Muscle of back (tissue), 11 donors: ENCODE measurements around the gene ZNF576. TPM values are rescaled to one million over a fixed set of nuclear protein-coding genes. Genes with fewer than 3 reads are reported as not detected.
A peak's percentile ranks its signal among the peaks of the same experiment; 100 is the strongest.
"Not testable (repeated sequence)": the region's sequence is repeated elsewhere in the genome, so short reads cannot be mapped to it uniquely, and the experiment has no call there.

ENCODE experiments used
- DNase-seq, 3 donors: peaks; one replicate each; pipeline versions ENCODE4 v3.0.0 to v3.0.0-alpha.2; 2013
- polyA plus RNA-seq, 10 donors: library from polyadenylated mRNA; unstranded; fragments of 120-200 nt; gene quantifications; one replicate each; pipeline ENCODE4 v1.2.1, GENCODE V29; 2013; ENCODE audit not compliant: insufficient read length in 10 of 10

Gene ZNF576
- polyA plus RNA-seq, 10 donors = 7.2 to 11.8 (median 9.3) TPM

GRCh38 chr19:43598445-43599240 is 2.2 kb downstream of the ZNF576 start:
- no peak for DNase-seq

GRCh38 chr19:43599635-43600295 is 3.4 kb downstream of the ZNF576 start:
- DNase-seq = no peak

GRCh38 chr19:43600326-43600725 is 3.9 kb downstream of the ZNF576 start:
- not testable (repeated sequence) for DNase-seq

DNA sequence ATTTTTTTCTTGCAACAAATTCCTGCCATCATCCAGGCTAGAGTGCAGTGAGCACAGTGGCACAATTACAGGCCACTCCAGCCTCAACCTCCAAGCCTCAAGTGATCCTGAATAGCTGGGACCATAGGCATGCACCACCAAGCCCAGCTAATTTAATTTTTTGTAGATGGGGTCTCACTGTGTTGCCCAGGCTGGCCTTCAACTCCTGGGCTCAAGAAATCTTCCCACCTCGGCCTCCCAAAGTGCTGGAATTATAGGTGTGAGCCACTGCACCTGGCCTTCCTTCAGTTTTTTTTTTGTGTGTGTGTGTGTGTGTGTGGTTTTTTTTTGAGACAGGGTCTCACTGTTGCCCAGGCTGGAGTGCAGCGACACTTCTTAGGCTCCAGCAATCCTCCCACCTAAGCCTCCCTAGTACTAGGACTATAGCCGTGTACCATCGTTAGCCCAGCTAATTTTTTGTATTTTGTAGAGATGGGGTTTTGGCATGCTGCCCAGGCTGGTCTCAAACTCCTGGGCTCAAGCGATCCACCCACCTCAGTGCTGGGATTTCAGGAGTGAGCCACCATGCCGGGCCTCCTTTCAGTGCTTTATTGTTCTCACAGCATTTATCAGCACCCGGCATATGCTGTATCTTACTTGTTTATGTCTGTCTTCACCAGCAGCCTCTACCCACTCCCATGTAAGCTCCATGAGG is 9.6 kb downstream of the ZNF576 start:
- no peak for DNase-seq

GRCh38 chr19:43606569-43607229 is 10.3 kb downstream of the ZNF576 start:
- peak in 1 of 3 donors; percentile 38 for DNase-seq

- DNase-seq = no peak
Observed at GRCh38 chr19:43607238-43608205, 11.1 kb downstream of the ZNF576 start.

DNA sequence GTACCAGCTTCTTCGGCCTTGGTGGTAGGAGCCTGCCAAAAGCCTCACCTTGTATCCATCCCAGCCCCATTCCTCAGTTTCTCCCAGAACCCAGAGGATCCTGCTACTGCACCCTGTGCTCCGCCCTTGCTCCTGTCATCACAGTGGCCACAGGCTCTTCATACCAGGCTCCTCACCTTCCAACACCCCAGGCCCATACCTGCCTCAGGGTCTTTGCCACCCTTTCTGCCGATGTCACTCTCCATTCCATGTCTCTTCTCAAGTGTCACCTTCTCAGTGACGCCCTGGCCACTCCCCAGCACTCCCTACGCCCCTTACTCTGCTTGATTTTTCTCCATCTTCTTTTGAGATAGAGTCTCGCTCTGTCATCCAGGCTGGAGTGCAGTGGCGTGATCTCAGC is 13.5 kb downstream of the ZNF576 start:
- DNase-seq = no peak

- DNase-seq = no peak
Observed at GRCh38 chr19:43610493-43610892, 14.1 kb downstream of the ZNF576 start.

- no peak for DNase-seq
Observed at GRCh38 chr19:43611788-43612187, 15.4 kb downstream of the ZNF576 start, which contains the start of gene SRRM5. SRRM5 (plus strand) TSS chr19:43612088; CDS start chr19:43612122, 34 bp downstream.

- no peak for DNase-seq
Observed at GRCh38 chr19:43612374-43612773, 16.0 kb downstream of the ZNF576 start.

GRCh38 chr19:43616306-43616705 is 19.9 kb downstream of the ZNF576 start:
- no peak for DNase-seq

DNA sequence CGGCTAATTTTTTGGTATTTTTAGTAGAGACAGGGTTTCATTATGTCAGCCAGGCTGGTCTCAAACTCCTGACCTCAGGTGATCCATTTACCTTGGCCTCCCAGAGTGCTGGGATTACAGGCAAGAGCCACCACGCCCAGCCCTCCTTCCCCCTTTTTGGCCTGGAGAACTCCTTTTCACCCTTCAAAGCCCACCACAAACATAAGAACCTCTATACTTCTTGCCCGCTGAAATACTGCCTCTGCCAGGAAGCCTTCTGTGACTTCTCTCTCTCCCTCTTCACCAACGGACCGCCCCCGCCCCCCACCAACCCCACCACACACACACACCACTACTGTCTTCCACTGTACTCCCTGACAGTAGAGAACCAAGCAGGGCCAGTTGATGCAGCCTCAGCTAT is 20.6 kb downstream of the ZNF576 start:
- DNase-seq = no peak

- peak in 1 of 3 donors; percentile 38 for DNase-seq
Observed at GRCh38 chr19:43618921-43619261, 22.5 kb downstream of the ZNF576 start.

GRCh38 chr19:43619262-43620060 is 23.1 kb downstream of the ZNF576 start, which contains the start of gene ZNF428:
ZNF428 (minus strand) TSS chr19:43619629; CDS start chr19:43614304, 5,325 bp downstream.
- DNase-seq = peak; percentile 89 to 97 (median 93)

DNA sequence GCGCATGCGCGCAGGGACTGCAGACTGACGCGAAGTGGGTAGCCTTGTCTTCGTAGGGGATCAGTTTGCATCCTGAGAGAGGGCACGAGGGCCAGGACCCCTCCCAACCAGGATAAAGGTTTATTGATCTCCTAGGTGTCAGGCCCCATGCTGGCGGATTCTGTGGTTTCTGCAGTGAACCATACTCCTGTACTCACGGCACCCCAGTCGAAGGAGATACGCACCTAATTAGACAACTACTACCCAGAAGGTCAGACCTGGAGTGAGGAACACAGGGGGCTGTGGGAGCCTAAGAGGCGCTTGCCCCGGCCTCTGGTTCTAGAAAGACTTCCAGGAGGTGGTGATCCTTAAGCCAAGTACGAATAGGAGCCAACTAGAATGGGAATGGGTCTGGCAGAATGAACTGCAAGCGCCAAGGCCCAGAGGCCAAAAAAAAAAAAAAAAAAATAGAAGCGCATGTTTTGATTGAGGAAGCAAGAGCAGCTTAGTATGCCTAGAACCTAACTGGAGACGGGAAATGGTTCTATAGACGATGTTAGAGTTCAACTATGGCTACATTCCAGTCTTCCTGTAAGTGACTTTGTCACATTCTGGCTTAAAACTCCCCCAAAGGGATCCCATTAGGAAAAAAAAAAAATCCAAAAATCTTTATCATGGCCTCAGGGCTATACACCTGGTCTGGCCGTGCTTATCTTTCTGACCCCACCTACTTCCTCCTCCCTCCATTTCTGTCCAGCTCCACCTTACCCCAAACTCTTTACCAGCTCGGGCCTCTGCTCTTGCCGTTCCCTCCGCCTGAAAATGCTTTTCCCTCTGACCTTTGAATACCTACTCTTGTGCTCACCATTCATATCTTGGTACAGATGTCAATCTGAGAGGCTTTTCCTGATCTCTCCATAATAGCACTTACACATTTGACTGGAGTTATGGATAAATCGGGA is 23.9 kb downstream of the ZNF576 start:
- DNase-seq = no peak

DNA sequence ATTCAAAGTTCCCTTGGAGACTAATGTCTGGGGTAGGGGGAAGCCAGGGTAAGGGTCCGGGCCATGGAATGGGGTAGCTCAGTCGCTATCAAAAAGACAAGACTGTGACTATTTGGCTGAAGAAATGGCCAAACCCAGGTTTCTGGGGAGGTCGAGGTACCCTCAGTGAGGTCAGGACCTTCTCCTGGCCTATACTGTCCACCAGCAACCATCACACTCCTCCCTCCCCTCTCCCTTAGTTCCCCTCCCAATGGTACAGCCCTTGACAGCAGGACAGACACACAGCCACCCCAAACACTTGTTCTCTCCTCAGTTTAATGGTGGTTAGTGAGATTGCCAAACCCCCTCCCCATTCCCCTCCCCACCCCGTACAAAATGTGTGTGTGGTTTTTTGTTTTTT is 25.7 kb downstream of the ZNF576 start:
- no peak for DNase-seq

- no peak for DNase-seq
Observed at GRCh38 chr19:43622956-43623355, 26.6 kb downstream of the ZNF576 start.

- DNase-seq = no peak
Observed at GRCh38 chr19:43623889-43624670, 27.7 kb downstream of the ZNF576 start.
